GM12874 (cell line): Measurements from ENCODE around the gene ACTL10.

Experiments used
- CTCF ChIP-seq: IDR thresholded peaks from 2 replicates; pipeline ENCODE4 v1.5.1; 2011; ENCODE audit warnings: low read depth, mild to moderate bottlenecking, control low read depth, low read length, moderate library complexity; ENCODE audit not compliant: insufficient read depth

The ACTL10 gene

GRCh38 chr20:33650753-33651561 lies 15.8 kb upstream of the ACTL10 start:
- no peak for TF ChIP-seq CTCF

- TF ChIP-seq CTCF: no peak
Measured at GRCh38 chr20:33651562-33652048, 15.1 kb upstream of the ACTL10 start.

GRCh38 chr20:33653218-33653899 lies 13.4 kb upstream of the ACTL10 start:
- peak; percentile 88 for TF ChIP-seq CTCF

- TF ChIP-seq CTCF: no peak
Measured at GRCh38 chr20:33653900-33654596, 12.7 kb upstream of the ACTL10 start.

GRCh38 chr20:33654680-33655161 lies 12.0 kb upstream of the ACTL10 start:
- TF ChIP-seq CTCF: no peak

- no peak for TF ChIP-seq CTCF
Measured at GRCh38 chr20:33655164-33655563, 11.6 kb upstream of the ACTL10 start.

- TF ChIP-seq CTCF: no peak
Measured at GRCh38 chr20:33656010-33656782, 10.5 kb upstream of the ACTL10 start.
